GM06990 (cell line): ENCODE measurements around the gene ZNF280C.
A peak's percentile ranks its signal among the peaks of the same experiment; 100 is the strongest.

ENCODE experiments used
- DNase-seq: peaks from one replicate; pipeline ENCODE4 v3.0.0-alpha.2; 2011; ENCODE audit not compliant: insufficient read length; ENCODE audit errors: extremely low read depth
- H3K27me3 ChIP-seq: replicated peaks from 2 replicates; pipeline ENCODE4 v1.6.0; 2011; ENCODE audit warnings: low read length; ENCODE audit not compliant: control insufficient read depth, insufficient read depth
- H3K36me3 ChIP-seq: 2 replicates; pipeline ENCODE4 v1.5.1; 2011; ENCODE audit warnings: low read length; ENCODE audit not compliant: control insufficient read depth, insufficient read depth
- H3K4me3 ChIP-seq: replicated peaks from 2 replicates; pipeline ENCODE4 v1.5.1; 2011; ENCODE audit warnings: low read depth, mild to moderate bottlenecking, control low read depth, low read length
- CTCF ChIP-seq: IDR thresholded peaks from 2 replicates; pipeline ENCODE4 v1.5.1; 2011; ENCODE audit warnings: low read length, control low read depth, mild to moderate bottlenecking, inconsistent platforms; ENCODE audit not compliant: insufficient read depth, poor library complexity, severe bottlenecking

ZNF280C gene

GRCh38 chrX:130170752-130171445 lies 97.8 kb downstream of the ZNF280C start:
- TF ChIP-seq CTCF = no peak
- peak overlapping the region; percentile 67 for H3K4me3 ChIP-seq
- DNase-seq = peak; percentile 73
- no peaks in the 10 kb centered on the region for H3K27me3 ChIP-seq
- no peaks in the 10 kb centered on the region for H3K36me3 ChIP-seq

GRCh38 chrX:130167040-130167439 lies 101.7 kb downstream of the ZNF280C start:
- Histone ChIP-seq H3K27me3 (no peaks in the 10 kb centered on the region), H3K4me3 (peak overlapping the region; percentile 70; the same call in 1 of the 2 replicates), H3K36me3 (no peaks in the 10 kb centered on the region)
- DNase-seq = no peak
- no peak for TF ChIP-seq CTCF

GRCh38 chrX:130166503-130166777 lies 102.3 kb downstream of the ZNF280C start:
- Histone ChIP-seq H3K4me3 (peak overlapping the region; percentile 70), H3K36me3 (no peaks in the 10 kb centered on the region), H3K27me3 (no peaks in the 10 kb centered on the region)
- DNase-seq = no peak
- TF ChIP-seq CTCF = no peak

GRCh38 chrX:130165703-130166502 lies 102.8 kb downstream of the ZNF280C start, which contains the start of gene AIFM1:
TSS of gene AIFM1 (minus strand) at chrX:130165841. CDS start at chrX:130165656, 185 bp downstream.
- no peaks in the 10 kb centered on the region for H3K36me3 ChIP-seq
- TF ChIP-seq CTCF = no peak
- DNase-seq = peak; percentile 96
- peak within 1 kb of the TSS; percentile 70 for H3K4me3 ChIP-seq
- H3K27me3 ChIP-seq = no peaks in the 10 kb centered on the region

- peak overlapping the region; percentile 70 for H3K4me3 ChIP-seq
Measured at GRCh38 chrX:130165181-130165702, 103.5 kb downstream of the ZNF280C start.

More at GRCh38 chrX:130165181-130165702, 103.5 kb downstream of the ZNF280C start:
- no peaks in the 10 kb centered on the region for H3K27me3 ChIP-seq
- TF ChIP-seq CTCF = no peak
- no peaks in the 10 kb centered on the region for H3K36me3 ChIP-seq
- no peak for DNase-seq
